D721Med (cell line): ENCODE data around the gene ETDA.

Experiments used
- DNase-seq: peaks from one replicate; pipeline ENCODE4 v3.0.0; 2011; ENCODE audit warnings: low spot score; ENCODE audit not compliant: insufficient read length
- FAIRE-seq: peaks from 2 replicates; lab custom pipeline; 2011; peaks lifted over from hg19 to GRCh38; lab: Jason Lieb, UNC
- CTCF ChIP-seq: IDR thresholded peaks from 2 replicates; pipeline ENCODE4 v1.5.1; 2012; ENCODE audit warnings: mild to moderate bottlenecking, control low read depth; ENCODE audit not compliant: insufficient read depth; ENCODE audit errors: missing control alignments

ETDA gene

GRCh38 chrX:135273162-135273561 lies 21.3 kb downstream of the ETDA start:
- no peak for DNase-seq
- TF ChIP-seq CTCF, result no peak
- FAIRE-seq, result no peak

GRCh38 chrX:135275973-135276372 lies 24.1 kb downstream of the ETDA start:
- FAIRE-seq (no peak), DNase-seq (no peak)
- no peak for TF ChIP-seq CTCF

GRCh38 chrX:135287266-135287823 lies 35.5 kb downstream of the ETDA start:
- DNase-seq, result no peak
- no peak for TF ChIP-seq CTCF
- FAIRE-seq, result peak; percentile 16

GRCh38 chrX:135295238-135295943 lies 43.5 kb downstream of the ETDA start:
- FAIRE-seq (no peak), DNase-seq (no peak)
- no peak for TF ChIP-seq CTCF

- no peak for TF ChIP-seq CTCF
- no peak for FAIRE-seq
- DNase-seq, result no peak
These were observed 44.1 kb downstream of the ETDA start for GRCh38 chrX:135295944-135296305.

GRCh38 chrX:135302269-135302873 lies 50.5 kb downstream of the ETDA start:
- FAIRE-seq (no peak), DNase-seq (no peak)
- no peak for TF ChIP-seq CTCF
